Smooth muscle cell (in vitro differentiated cells): ENCODE measurements around the gene OR10G3. TPM values are rescaled to one million over a fixed set of nuclear protein-coding genes. Genes with fewer than 3 reads are reported as not detected.

Experiments used
- DNase-seq: peaks from one replicate; lab custom pipeline; 2025; ENCODE audit not compliant: unreplicated experiment; lab: John Stamatoyannopoulos, UW
- H2AFZ ChIP-seq: fragments of 200-600 bp; sonication (generic); 2 replicates; pipeline ENCODE4 v1.6.0; 2016; ENCODE audit warnings: antibody characterized with exemption, low read depth, mild to moderate bottlenecking
- H3F3A ChIP-seq: fragments of 200-600 bp; sonication (generic); 2 replicates; pipeline ENCODE4 v1.6.0; 2017; ENCODE audit warnings: antibody characterized with exemption, low read depth
- H3K27ac ChIP-seq: fragments of 200-600 bp; sonication (generic); 2 replicates; pipeline ENCODE4 v1.5.1; 2016; ENCODE audit warnings: low read depth, mild to moderate bottlenecking
- H3K27me3 ChIP-seq: fragments of 200-600 bp; sonication (generic); 2 replicates; pipeline ENCODE4 v1.6.1; 2016; ENCODE audit warnings: low read depth, mild to moderate bottlenecking
- H3K36me3 ChIP-seq: fragments of 200-600 bp; sonication (generic); 2 replicates; pipeline ENCODE4 v1.5.1; 2016; ENCODE audit warnings: low read depth
- H3K4me1 ChIP-seq: fragments of 200-600 bp; sonication (generic); 2 replicates; pipeline ENCODE4 v1.5.1; 2016; ENCODE audit warnings: low read depth
- H3K4me2 ChIP-seq: fragments of 200-600 bp; sonication (generic); 2 replicates; pipeline ENCODE4 v1.6.0; 2016; ENCODE audit warnings: mild to moderate bottlenecking
- H3K4me3 ChIP-seq: fragments of 200-600 bp; sonication (generic); 2 replicates; pipeline ENCODE4 v1.5.1; 2016; ENCODE audit warnings: mild to moderate bottlenecking
- H3K79me2 ChIP-seq: fragments of 200-600 bp; sonication (generic); 2 replicates; pipeline ENCODE4 v1.6.0; 2016; ENCODE audit warnings: low read depth, mild to moderate bottlenecking
- H3K9ac ChIP-seq: fragments of 200-600 bp; sonication (generic); 2 replicates; pipeline ENCODE4 v1.6.0; 2016; ENCODE audit warnings: low read depth
- H3K9me3 ChIP-seq: fragments of 200-600 bp; sonication (generic); replicated peaks from 2 replicates; pipeline ENCODE4 v1.5.1; 2016; ENCODE audit warnings: low read depth
- H4K20me1 ChIP-seq: fragments of 200-600 bp; sonication (generic); 2 replicates; pipeline ENCODE4 v1.6.0; 2016; ENCODE audit warnings: low read depth
- CTCF ChIP-seq: fragments of 200-600 bp; sonication (generic); IDR thresholded peaks from 2 replicates; pipeline ENCODE4 v1.5.1; 2017; ENCODE audit warnings: borderline replicate concordance, mild to moderate bottlenecking, antibody characterized with exemption; ENCODE audit not compliant: insufficient read depth, poor library complexity, severe bottlenecking
- WGBS: methylation state at CpG from one replicate; pipeline ENCODE4 v1.1.7; 2016; ENCODE audit warnings: low lambda C conversion rate; 5-methylcytosine and 5-hydroxymethylcytosine counted together
- polyA plus RNA-seq: library from polyadenylated mRNA; unstranded; fragments of >200 nt; fragmentation: Nextera tagmentation; extraction: Ambion mirVana; gene quantifications from 2 replicates; pipeline ENCODE4 v1.2.1, GENCODE V29; 2016
- total RNA-seq: library from RNA; depleted of rRNA; stranded (reverse); fragments of >200 nt; gene quantifications from 2 replicates; pipeline ENCODE4 v1.2.3, GENCODE V29; 2014

The OR10G3 gene
- total RNA-seq (not detected in 2 replicates), polyA plus RNA-seq (not detected in 2 replicates)

- H3K4me2 ChIP-seq = no peak within 1 kb of the TSS
- H3K4me3 ChIP-seq = no peak within 1 kb of the TSS
- no peaks in the 10 kb centered on the region for H3K36me3 ChIP-seq
- no peaks in the 10 kb centered on the region for H3K9me3 ChIP-seq
- DNase-seq = no peak
- H3K4me1 ChIP-seq = no peaks in the 10 kb centered on the region
- no peak within 1 kb of the TSS for H3K9ac ChIP-seq
- no peak within 1 kb of the TSS for H3K27ac ChIP-seq
- no peak within 1 kb of the TSS for H2AFZ ChIP-seq
- TF ChIP-seq CTCF = no peak
- no peaks in the 10 kb centered on the region for H3K79me2 ChIP-seq
- 93% methylated on average over 2 of the region's 2 CpGs for WGBS
- no peaks in the 10 kb centered on the region for H3K27me3 ChIP-seq
- no peaks in the 10 kb centered on the region for H4K20me1 ChIP-seq
- H3F3A ChIP-seq = no peaks in the 10 kb centered on the region
Observed at GRCh38 chr14:21579976-21580375, at the start of gene OR10G3. Gene OR10G3, minus strand, starts transcription at chr14:21580076. Its CDS starts 9,332 bp downstream, at chr14:21570744.

GRCh38 chr14:21626491-21627230 lies 46.8 kb upstream of the OR10G3 start:
- WGBS = 64% methylated on average over 3 of the region's 3 CpGs
- H4K20me1 ChIP-seq = no peaks in the 10 kb centered on the region
- H3K27ac ChIP-seq = no peak overlapping the region
- H3K9me3 ChIP-seq = no peaks in the 10 kb centered on the region
- no peak for TF ChIP-seq CTCF
- no peaks in the 10 kb centered on the region for H3K79me2 ChIP-seq
- H3K36me3 ChIP-seq = no peaks in the 10 kb centered on the region
- DNase-seq = no peak
- H2AFZ ChIP-seq = no peak overlapping the region
- H3K4me2 ChIP-seq = no peak overlapping the region
- H3K4me1 ChIP-seq = no peaks in the 10 kb centered on the region
- H3K27me3 ChIP-seq = no peaks in the 10 kb centered on the region
- H3K9ac ChIP-seq = no peak overlapping the region
- H3K4me3 ChIP-seq = no peak overlapping the region
- H3F3A ChIP-seq = no peaks in the 10 kb centered on the region

GRCh38 chr14:21617614-21618013 lies 37.7 kb upstream of the OR10G3 start:
- no peaks in the 10 kb centered on the region for H3K9me3 ChIP-seq
- H3K4me3 ChIP-seq = no peak overlapping the region
- no peak overlapping the region for H3K4me2 ChIP-seq
- no peaks in the 10 kb centered on the region for H4K20me1 ChIP-seq
- H3K27ac ChIP-seq = no peak overlapping the region
- no peak overlapping the region for H3K9ac ChIP-seq
- no peaks in the 10 kb centered on the region for H3K4me1 ChIP-seq
- DNase-seq = no peak
- 79% methylated on average over 8 of the region's 8 CpGs for WGBS
- H3K27me3 ChIP-seq = no peaks in the 10 kb centered on the region
- no peaks in the 10 kb centered on the region for H3K36me3 ChIP-seq
- TF ChIP-seq CTCF = no peak
- no peaks in the 10 kb centered on the region for H3F3A ChIP-seq
- no peak overlapping the region for H2AFZ ChIP-seq
- no peaks in the 10 kb centered on the region for H3K79me2 ChIP-seq

GRCh38 chr14:21614240-21614639 lies 34.4 kb upstream of the OR10G3 start:
- Histone ChIP-seq H3K79me2 (no peaks in the 10 kb centered on the region), H3K4me2 (no peak overlapping the region), H2AFZ (no peak overlapping the region), H3F3A (no peaks in the 10 kb centered on the region), H4K20me1 (no peaks in the 10 kb centered on the region), H3K27me3 (no peaks in the 10 kb centered on the region), H3K36me3 (no peaks in the 10 kb centered on the region), H3K4me3 (no peak overlapping the region), H3K4me1 (no peaks in the 10 kb centered on the region), H3K9ac (no peak overlapping the region), H3K9me3 (no peaks in the 10 kb centered on the region), H3K27ac (no peak overlapping the region)
- WGBS = 63% methylated on average over 1 of the region's 1 CpG
- DNase-seq = no peak
- no peak for TF ChIP-seq CTCF
